ENCODE measurements around the gene RABGAP1L. TPM values are rescaled to one million over a fixed set of nuclear protein-coding genes. Genes with fewer than 3 reads are reported as not detected.

The RABGAP1L gene
- total RNA-seq, 1 experiment from 2014 or later, result 29.3 TPM

DNA sequence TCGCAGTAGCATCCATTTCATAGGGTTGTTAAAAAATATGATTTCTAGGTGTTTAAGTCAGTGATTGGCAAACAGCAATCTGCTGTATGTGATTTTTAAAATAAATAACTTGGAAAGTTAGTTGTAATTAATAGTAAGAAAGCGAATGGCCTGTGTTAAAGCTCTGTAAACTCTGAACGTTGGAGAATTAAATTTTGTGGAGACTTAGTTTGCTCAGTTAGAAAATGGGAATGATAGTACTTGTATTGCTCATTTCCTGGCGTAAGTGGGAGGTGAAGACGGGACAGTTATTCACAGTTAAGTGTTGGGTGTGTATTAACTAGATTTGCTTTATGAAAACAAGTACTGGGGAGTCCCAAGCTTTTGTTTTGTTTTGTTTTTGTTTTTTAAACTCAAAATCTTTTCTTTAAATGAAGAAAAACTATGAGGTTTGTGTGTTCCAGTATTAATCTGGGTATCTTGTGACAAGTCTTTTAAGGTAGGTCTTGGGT is 841.4 kb downstream of the RABGAP1L start (continued):
- TF ChIP-seq, protein P1, sequence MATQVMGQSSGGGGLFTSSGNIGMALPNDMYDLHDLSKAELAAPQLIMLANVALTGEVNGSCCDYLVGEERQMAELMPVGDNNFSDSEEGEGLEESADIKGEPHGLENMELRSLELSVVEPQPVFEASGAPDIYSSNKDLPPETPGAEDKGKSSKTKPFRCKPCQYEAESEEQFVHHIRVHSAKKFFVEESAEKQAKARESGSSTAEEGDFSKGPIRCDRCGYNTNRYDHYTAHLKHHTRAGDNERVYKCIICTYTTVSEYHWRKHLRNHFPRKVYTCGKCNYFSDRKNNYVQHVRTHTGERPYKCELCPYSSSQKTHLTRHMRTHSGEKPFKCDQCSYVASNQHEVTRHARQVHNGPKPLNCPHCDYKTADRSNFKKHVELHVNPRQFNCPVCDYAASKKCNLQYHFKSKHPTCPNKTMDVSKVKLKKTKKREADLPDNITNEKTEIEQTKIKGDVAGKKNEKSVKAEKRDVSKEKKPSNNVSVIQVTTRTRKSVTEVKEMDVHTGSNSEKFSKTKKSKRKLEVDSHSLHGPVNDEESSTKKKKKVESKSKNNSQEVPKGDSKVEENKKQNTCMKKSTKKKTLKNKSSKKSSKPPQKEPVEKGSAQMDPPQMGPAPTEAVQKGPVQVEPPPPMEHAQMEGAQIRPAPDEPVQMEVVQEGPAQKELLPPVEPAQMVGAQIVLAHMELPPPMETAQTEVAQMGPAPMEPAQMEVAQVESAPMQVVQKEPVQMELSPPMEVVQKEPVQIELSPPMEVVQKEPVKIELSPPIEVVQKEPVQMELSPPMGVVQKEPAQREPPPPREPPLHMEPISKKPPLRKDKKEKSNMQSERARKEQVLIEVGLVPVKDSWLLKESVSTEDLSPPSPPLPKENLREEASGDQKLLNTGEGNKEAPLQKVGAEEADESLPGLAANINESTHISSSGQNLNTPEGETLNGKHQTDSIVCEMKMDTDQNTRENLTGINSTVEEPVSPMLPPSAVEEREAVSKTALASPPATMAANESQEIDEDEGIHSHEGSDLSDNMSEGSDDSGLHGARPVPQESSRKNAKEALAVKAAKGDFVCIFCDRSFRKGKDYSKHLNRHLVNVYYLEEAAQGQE (IDR thresholded peaks at IDR 0.05; ENCODE audit: low read depth), result no peak
- TF ChIP-seq SIN3A (IDR thresholded peaks at IDR 0.05; ENCODE audit: low read depth), result no peak
- no peak for TF ChIP-seq SRF (IDR thresholded peaks at IDR 0.05; ENCODE audit: low read depth)
- TF ChIP-seq EZH2 (IDR thresholded peaks at IDR 0.05), result no peak
- no peak for TF ChIP-seq ZNF274 (IDR thresholded peaks at IDR 0.05; ENCODE audit: low read depth, low read length)
- TF ChIP-seq FOSL1 (IDR thresholded peaks at IDR 0.05; ENCODE audit: low read depth), result no peak

DNA sequence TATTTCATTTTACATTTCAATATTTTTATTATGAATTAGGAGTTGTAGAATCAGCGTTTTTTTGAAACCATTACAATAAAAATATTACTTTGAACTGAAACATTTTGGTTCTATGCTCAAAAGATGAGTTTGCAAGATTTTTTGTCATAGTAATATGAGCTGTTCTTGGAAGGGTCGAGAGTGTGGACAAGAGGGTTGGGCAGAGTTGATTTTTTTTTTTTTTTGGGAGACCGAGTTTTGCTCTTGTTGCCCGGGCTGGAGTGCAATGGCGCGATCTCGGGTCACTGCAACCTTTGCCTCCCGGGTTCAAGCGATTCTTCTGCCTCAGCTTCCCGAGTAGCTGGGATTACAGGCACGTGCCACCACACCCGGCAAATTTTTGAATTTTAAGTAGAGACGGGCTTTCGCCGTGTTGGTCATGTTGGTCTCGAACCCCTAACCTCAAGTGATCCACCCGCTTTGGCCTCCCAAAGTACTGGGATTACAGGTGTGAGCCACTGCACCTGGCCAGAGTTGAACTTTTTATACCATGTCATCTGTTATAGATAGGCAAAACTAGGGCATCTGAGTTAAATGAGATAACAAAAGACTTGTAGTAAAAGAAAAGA is 843.7 kb downstream of the RABGAP1L start:
- ChIA-PET POLR2A (interaction anchor here (0.8 kb wide), 1 partner anchor 233 kb away, joined by 3 read pairs; no protein-coding TSS in a partner anchor), RAD21 (ENCODE audit: low non-redundant PET in 1 of 2, low total read pairs in 2 of 2, uncharacterized antibody in 2 of 2, unreplicated experiment in 2 of 2) (no interaction called here), CTCF (no interaction called here)
- H4K20me1 ChIP-seq (ENCODE audit: insufficient read depth), result peaks cover 30% of the 10 kb centered on the region; the same call in 1 of the 2 replicates
- H3K79me2 ChIP-seq (ENCODE audit: insufficient read depth, low read length), result peaks cover 82% of the 10 kb centered on the region
- no peaks in the 10 kb centered on the region for H3K27me3 ChIP-seq (ENCODE audit: insufficient read depth, low read length)
- DNase-seq (ENCODE audit: low read depth, low spot score) (no peak), ATAC-seq (no peak)
- H3K9ac ChIP-seq (ENCODE audit: low read length), result no peak overlapping the region
- H3K4me1 ChIP-seq (ENCODE audit: control insufficient read depth in 1 of 2, insufficient read depth in 2 of 2, low read length in 2 of 2), result peaks cover 8 to 24% of the 10 kb centered on the region in 2 experiments
- H3K4me2 ChIP-seq (ENCODE audit: low read length), result no peak overlapping the region
- H2AFZ ChIP-seq (ENCODE audit: low read depth, low read length, poor library complexity, severe bottlenecking), result no peak overlapping the region
- H3K9me3 ChIP-seq (ENCODE audit: control insufficient read depth in 1 of 2, insufficient read depth in 1 of 2, low read depth in 1 of 2, low read length in 2 of 2), result no peaks in the 10 kb centered on the region
- no peaks in the 10 kb centered on the region for H3K9me2 ChIP-seq (ENCODE audit: insufficient read depth)
- peaks cover 20 to 28% of the 10 kb centered on the region in 2 experiments for H3K36me3 ChIP-seq (ENCODE audit: control insufficient read depth in 1 of 2, insufficient read depth in 2 of 2, low read length in 2 of 2)
- intact Hi-C loops (cut with micrococcal nuclease), result no loop called here
- BruUV-seq (replicated peaks), result no TSS peak
- no peak overlapping the region for H3K27ac ChIP-seq (ENCODE audit: low read depth, low read length)
- no peak overlapping the region for H3K4me3 ChIP-seq (replicated peaks in 1 of 2; ENCODE audit: low read depth in 1 of 2, low read length in 2 of 2)
- TF ChIP-seq YY1 (IDR thresholded peaks at IDR 0.05; ENCODE audit: extremely low read depth, insufficient replicate concordance, low read depth, low read length) (no peak), SRF (IDR thresholded peaks at IDR 0.05; ENCODE audit: low read depth) (no peak), FOSL1 (IDR thresholded peaks at IDR 0.05; ENCODE audit: low read depth) (no peak), ZNF274 (IDR thresholded peaks at IDR 0.05; ENCODE audit: low read depth, low read length) (no peak), EZH2phosphoT487 (IDR thresholded peaks at IDR 0.05; ENCODE audit: borderline replicate concordance) (no peak), CEBPB (IDR thresholded peaks at IDR 0.05; ENCODE audit: low read depth) (no peak), CBX3 (IDR thresholded peaks at IDR 0.05; ENCODE audit: low read depth) (no peak), SIN3A (IDR thresholded peaks at IDR 0.05; ENCODE audit: low read depth) (no peak), EZH2 (IDR thresholded peaks at IDR 0.05) (no peak), ELF1 (IDR thresholded peaks at IDR 0.05; ENCODE audit: borderline replicate concordance, low read depth) (no peak), ZFX (IDR thresholded peaks at IDR 0.05) (no peak), POLR2A (IDR thresholded peaks at IDR 0.05; ENCODE audit: borderline replicate concordance, extremely low read depth, insufficient read depth, insufficient read length) (no peak), EGR1 (IDR thresholded peaks at IDR 0.05; ENCODE audit: low read depth) (no peak), TCF7L2 (IDR thresholded peaks at IDR 0.05; ENCODE audit: borderline replicate concordance, extremely low read depth, insufficient read depth, insufficient read length) (no peak)
- TF ChIP-seq, protein P2, sequence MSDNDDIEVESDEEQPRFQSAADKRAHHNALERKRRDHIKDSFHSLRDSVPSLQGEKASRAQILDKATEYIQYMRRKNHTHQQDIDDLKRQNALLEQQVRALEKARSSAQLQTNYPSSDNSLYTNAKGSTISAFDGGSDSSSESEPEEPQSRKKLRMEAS (IDR thresholded peaks at IDR 0.05), result no peak
- TF ChIP-seq, protein P1 (IDR thresholded peaks at IDR 0.05; ENCODE audit: low read depth), result no peak
- TF ChIP-seq, protein P3, sequence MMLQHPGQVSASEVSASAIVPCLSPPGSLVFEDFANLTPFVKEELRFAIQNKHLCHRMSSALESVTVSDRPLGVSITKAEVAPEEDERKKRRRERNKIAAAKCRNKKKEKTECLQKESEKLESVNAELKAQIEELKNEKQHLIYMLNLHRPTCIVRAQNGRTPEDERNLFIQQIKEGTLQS (IDR thresholded peaks at IDR 0.05), result no peak

Data from HCT116 (cell line).